Inferior parietal cortex (tissue), 1 donor: ENCODE results near the gene DYNLT4.

ENCODE experiments used
- DNase-seq: peaks from one replicate; pipeline ENCODE4 v3.0.0-alpha.2; 2016; ENCODE audit errors: extremely low spot score

Gene DYNLT4

DNA sequence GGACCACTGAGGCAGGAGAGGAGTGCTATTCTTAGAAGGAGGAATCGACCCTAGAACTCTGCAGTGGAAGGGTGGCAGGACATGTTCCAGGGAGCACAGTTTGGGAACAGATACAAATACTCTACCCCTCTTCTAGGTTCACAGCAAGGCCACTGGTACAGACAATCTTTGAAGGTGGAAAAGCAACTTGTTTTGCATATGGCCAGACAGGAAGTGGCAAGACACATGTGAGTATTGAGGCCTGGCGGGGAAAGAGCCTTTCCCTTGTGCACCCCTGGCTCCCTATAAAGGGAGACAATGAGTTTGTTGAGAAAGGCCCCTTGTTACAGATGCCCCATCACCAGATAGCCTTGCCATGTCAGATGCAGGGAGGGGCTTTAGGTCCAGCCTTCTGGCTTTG, 49.7 kb downstream of the DYNLT4 start:
- DNase-seq = no peak
